SK-N-SH (cell line): Measurements from ENCODE around the gene SDSL. TPM values are rescaled to one million over a fixed set of nuclear protein-coding genes. Genes with fewer than 3 reads are reported as not detected.

Experiments used
- CTCF ChIA-PET: fragments of 300-600, 350-600 bp; formaldehyde crosslinking; extraction: SDS; loops from one replicate; lab custom pipeline; 2021; lab: Yijun Ruan, JAX
- POLR2A ChIA-PET: fragments of 350-600 bp; sonication (Branson Sonifier 250); formaldehyde crosslinking; extraction: SDS; loops from one replicate; lab custom pipeline; 2020; ENCODE audit warnings: antibody characterized with exemption, inconsistent platforms; lab: Yijun Ruan, JAX
- DNase-seq: peaks from one replicate; pipeline ENCODE4 v3.0.0; 2012
- H2AFZ ChIP-seq: fragments of 200-600 bp; sonication (generic); 2 replicates; pipeline ENCODE4 v1.8.1; 2016; ENCODE audit warnings: antibody characterized with exemption, mild to moderate bottlenecking, low read depth
- H3F3A ChIP-seq: fragments of 200-600 bp; sonication (generic); replicated peaks from 2 replicates; pipeline ENCODE3; 2016; ENCODE audit warnings: antibody characterized with exemption, mild to moderate bottlenecking; ENCODE audit not compliant: insufficient read depth
- H3K27ac ChIP-seq, 2 experiments: fragments of 200-500 bp in 1 of 2; fragments of 200-600 bp in 1 of 2; sonication (Bioruptor generic) in 1 of 2; sonication (generic), shearing (Covaris generic) in 1 of 2; 2 replicates each; pipeline versions ENCODE4 v1.5.1 to v1.6.1; 2014 to 2016; ENCODE audit warnings: low read depth in 2 of 2, inconsistent platforms in 1 of 2, low read length in 1 of 2, mild to moderate bottlenecking in 1 of 2, mixed read lengths in 1 of 2
- H3K27me3 ChIP-seq: fragments of 200-600 bp; sonication (generic), shearing (Covaris generic); 2 replicates; pipeline ENCODE4 v1.6.1; 2016; ENCODE audit warnings: mixed run types; ENCODE audit not compliant: insufficient read depth
- H3K36me3 ChIP-seq, 2 experiments: fragments of 200-500 bp in 1 of 2; fragments of 200-600 bp in 1 of 2; sonication (Bioruptor generic) in 1 of 2; sonication (generic) in 1 of 2; replicated peaks in 1 of 2; 2 replicates each; pipeline versions ENCODE3 to v1.5.1; 2014 to 2016; ENCODE audit warnings: low read length in 1 of 2, mild to moderate bottlenecking in 1 of 2; ENCODE audit not compliant: insufficient read depth in 2 of 2, control insufficient read depth in 1 of 2
- H3K4me1 ChIP-seq, 2 experiments: fragments of 200-500 bp in 1 of 2; fragments of 200-600 bp in 1 of 2; sonication (Bioruptor generic) in 1 of 2; sonication (generic), shearing (Covaris generic) in 1 of 2; 2 replicates each; pipeline versions ENCODE4 v1.5.1 to v1.6.1; 2014 to 2016; ENCODE audit warnings: low read depth in 1 of 2, low read length in 1 of 2, mixed run types in 1 of 2; ENCODE audit not compliant: insufficient read depth in 2 of 2, control insufficient read depth in 1 of 2
- H3K4me2 ChIP-seq: fragments of 200-600 bp; sonication (generic), shearing (Covaris generic); 2 replicates; pipeline ENCODE4 v1.6.1; 2017; ENCODE audit warnings: mixed run types
- H3K4me3 ChIP-seq, 2 experiments: fragments of 200-500 bp in 1 of 2; fragments of 200-600 bp in 1 of 2; sonication (Bioruptor generic) in 1 of 2; sonication (generic), shearing (Covaris generic) in 1 of 2; 2 replicates each; pipeline versions ENCODE4 v1.5.1 to v1.8.1; 2014 to 2016; ENCODE audit warnings: low read depth in 2 of 2, inconsistent platforms in 1 of 2, low read length in 1 of 2, mild to moderate bottlenecking in 1 of 2, mixed read lengths in 1 of 2, moderate library complexity in 1 of 2
- H3K79me2 ChIP-seq: fragments of 200-600 bp; sonication (generic); 2 replicates; pipeline ENCODE4 v1.8.1; 2017; ENCODE audit warnings: mild to moderate bottlenecking; ENCODE audit not compliant: insufficient read depth
- H3K9ac ChIP-seq: fragments of 200-600 bp; sonication (generic); 2 replicates; pipeline ENCODE4 v1.6.1; 2017; ENCODE audit warnings: mixed run types
- H3K9me2 ChIP-seq: fragments of 200-600 bp; sonication (generic); 2 replicates; pipeline ENCODE4 v1.6.1; 2017; ENCODE audit warnings: mixed run types
- H3K9me3 ChIP-seq: fragments of 200-600 bp; sonication (generic); 2 replicates; pipeline ENCODE4 v1.6.1; 2017; ENCODE audit warnings: mixed run types, mild to moderate bottlenecking, moderate library complexity
- H4K20me1 ChIP-seq: fragments of 200-600 bp; sonication (generic); 2 replicates; pipeline ENCODE4 v1.6.1; 2017; ENCODE audit warnings: mild to moderate bottlenecking, mixed run types; ENCODE audit not compliant: insufficient read depth
- ELF1 ChIP-seq: IDR thresholded peaks from 2 replicates; pipeline ENCODE4 v1.4.0; 2012
- EZH2phosphoT487 ChIP-seq: fragments of 200-600 bp; sonication (generic); IDR thresholded peaks from 2 replicates; pipeline ENCODE4 v1.6.1; 2017; ENCODE audit warnings: low read depth, mixed run types, mild to moderate bottlenecking, antibody characterized with exemption, moderate library complexity, borderline replicate concordance
- FOSL2 ChIP-seq: IDR thresholded peaks from 2 replicates; pipeline ENCODE4 v1.4.0; 2012; ENCODE audit warnings: low read depth, mild to moderate bottlenecking, moderate library complexity, borderline replicate concordance
- FOXJ3 ChIP-seq: sonication (generic); formaldehyde crosslinking; IDR thresholded peaks from 2 replicates; pipeline ENCODE4 v1.5.1; 2020; ENCODE audit warnings: mild to moderate bottlenecking, missing genetic modification reagents
- MEF2A ChIP-seq: IDR thresholded peaks from 2 replicates; pipeline ENCODE4 v1.4.0; 2012; ENCODE audit warnings: low read depth, borderline replicate concordance
- NRF1 ChIP-seq: IDR thresholded peaks from 2 replicates; pipeline ENCODE4 v1.6.1; 2012; ENCODE audit warnings: low read depth, mild to moderate bottlenecking, low read length
- RAD21 ChIP-seq: IDR thresholded peaks from 2 replicates; pipeline ENCODE4 v1.6.1; 2012; ENCODE audit warnings: mild to moderate bottlenecking, low read length
- RCOR1 ChIP-seq: fragments of 150-350 bp; IDR thresholded peaks from 2 replicates; pipeline ENCODE4 v1.6.1; 2017; ENCODE audit warnings: antibody characterized with exemption, low read length
- RFX5 ChIP-seq: IDR thresholded peaks from 2 replicates; pipeline ENCODE4 v1.6.1; 2012; ENCODE audit warnings: mild to moderate bottlenecking, improper control_type of control experiment, low read length
- RXRA ChIP-seq: IDR thresholded peaks from 2 replicates; pipeline ENCODE4 v1.4.0; 2012; ENCODE audit warnings: low read depth, mild to moderate bottlenecking, borderline replicate concordance
- SMC3 ChIP-seq: IDR thresholded peaks from 2 replicates; pipeline ENCODE4 v1.6.1; 2012; ENCODE audit warnings: low read depth, low read length, improper control_type of control experiment
- TAF1 ChIP-seq: IDR thresholded peaks from 2 replicates; pipeline ENCODE4 v1.6.1; 2012; ENCODE audit warnings: low read depth, mild to moderate bottlenecking, low read length, moderate library complexity, borderline replicate concordance
- YY1 ChIP-seq: IDR thresholded peaks from 2 replicates; pipeline ENCODE4 v1.4.0; 2012; ENCODE audit warnings: low read depth, mild to moderate bottlenecking
- WGBS: methylation state at CpG from one replicate; pipeline ENCODE4 v1.1.6; 2017; ENCODE audit warnings: low lambda C conversion rate; 5-methylcytosine and 5-hydroxymethylcytosine counted together
- polyA plus RNA-seq, 3 experiments: library from polyadenylated mRNA; depleted of rRNA; stranded (reverse); fragments of >200 nt; gene quantifications; 2 replicates each; pipeline ENCODE4 v1.2.3, GENCODE V29; 2012
- TF ChIP-seq, protein P1 (sequence below): fragments of 150-350 bp; IDR thresholded peaks from 2 replicates; pipeline ENCODE4 v1.6.1; 2017; ENCODE audit warnings: antibody characterized with exemption, low read length, low read depth, borderline replicate concordance
- TF ChIP-seq, protein P2 (sequence below): IDR thresholded peaks from 2 replicates; pipeline ENCODE4 v1.4.0; 2012; ENCODE audit warnings: low read depth, borderline replicate concordance
- TF ChIP-seq, protein P3 (sequence below): IDR thresholded peaks from 2 replicates; pipeline ENCODE4 v1.6.1; 2012; ENCODE audit warnings: mild to moderate bottlenecking, low read depth, low read length, moderate library complexity
- TF ChIP-seq, protein P4 (sequence below): IDR thresholded peaks from 2 replicates; pipeline ENCODE4 v1.4.0; 2012; ENCODE audit warnings: low read depth

The SDSL gene
- polyA plus RNA-seq, 1 of the 3 experiments (the other 2 are of a cell fraction): 33.7 TPM

DNA sequence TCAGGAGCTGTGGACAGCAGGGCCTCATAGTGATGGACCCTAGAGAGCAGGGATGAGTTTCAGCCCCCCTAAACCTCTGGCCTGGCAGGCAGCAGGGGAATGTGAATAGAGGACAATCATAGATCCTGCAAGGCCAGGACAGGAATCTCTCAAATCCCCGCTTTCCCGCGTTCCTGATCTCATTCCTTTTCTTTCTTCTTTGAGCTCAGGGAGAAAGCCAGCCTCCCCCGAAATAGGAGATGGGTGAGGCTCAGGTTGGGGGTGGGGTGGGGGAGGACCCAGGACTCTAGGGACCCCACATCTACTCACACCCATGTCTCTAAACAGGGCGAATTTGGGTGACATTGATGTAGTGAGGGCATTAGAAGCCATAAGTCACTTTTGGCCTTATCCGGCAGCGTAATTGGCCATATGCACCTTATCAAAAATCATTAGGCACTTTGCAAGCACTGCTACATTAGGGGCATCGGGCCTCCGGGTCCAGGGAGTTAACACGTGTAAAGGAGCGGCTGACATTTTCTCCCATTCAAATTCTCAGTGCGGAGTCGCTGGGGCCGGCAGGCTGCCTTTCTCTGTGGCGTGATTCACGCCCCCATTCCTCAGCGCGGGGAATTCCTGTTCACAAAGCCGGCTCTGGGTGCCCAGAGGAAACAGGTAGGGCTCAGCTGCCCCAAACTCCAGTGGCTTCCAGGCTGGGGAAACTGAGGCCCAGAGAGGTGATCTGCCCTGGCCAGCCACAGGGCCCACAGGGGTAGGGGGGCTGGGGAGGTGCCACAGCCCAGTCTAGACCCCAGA lies 48.0 kb downstream of the SDSL start:
- Histone ChIP-seq H3F3A (no peaks in the 10 kb centered on the region), H3K9ac (no peak overlapping the region), H3K9me2 (no peaks in the 10 kb centered on the region), H3K4me2 (no peak overlapping the region; the same call in 1 of the 2 replicates), H3K4me3 (no peak overlapping the region), H4K20me1 (peaks cover 16% of the 10 kb centered on the region; the same call in 1 of the 2 replicates), H3K27ac (no peak overlapping the region), H3K27me3 (peaks cover 100% of the 10 kb centered on the region), H3K4me1 (no peaks in the 10 kb centered on the region), H3K9me3 (no peaks in the 10 kb centered on the region), H3K79me2 (no peaks in the 10 kb centered on the region), H2AFZ (no peak overlapping the region), H3K36me3 (no peaks in the 10 kb centered on the region)
- TF ChIP-seq RAD21: no peak
- TF ChIP-seq ELF1: no peak
- TF ChIP-seq, protein P1, sequence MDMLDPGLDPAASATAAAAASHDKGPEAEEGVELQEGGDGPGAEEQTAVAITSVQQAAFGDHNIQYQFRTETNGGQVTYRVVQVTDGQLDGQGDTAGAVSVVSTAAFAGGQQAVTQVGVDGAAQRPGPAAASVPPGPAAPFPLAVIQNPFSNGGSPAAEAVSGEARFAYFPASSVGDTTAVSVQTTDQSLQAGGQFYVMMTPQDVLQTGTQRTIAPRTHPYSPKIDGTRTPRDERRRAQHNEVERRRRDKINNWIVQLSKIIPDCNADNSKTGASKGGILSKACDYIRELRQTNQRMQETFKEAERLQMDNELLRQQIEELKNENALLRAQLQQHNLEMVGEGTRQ: no peak
- no peak for TF ChIP-seq RXRA
- no peak for TF ChIP-seq NRF1
- TF ChIP-seq, protein P2, sequence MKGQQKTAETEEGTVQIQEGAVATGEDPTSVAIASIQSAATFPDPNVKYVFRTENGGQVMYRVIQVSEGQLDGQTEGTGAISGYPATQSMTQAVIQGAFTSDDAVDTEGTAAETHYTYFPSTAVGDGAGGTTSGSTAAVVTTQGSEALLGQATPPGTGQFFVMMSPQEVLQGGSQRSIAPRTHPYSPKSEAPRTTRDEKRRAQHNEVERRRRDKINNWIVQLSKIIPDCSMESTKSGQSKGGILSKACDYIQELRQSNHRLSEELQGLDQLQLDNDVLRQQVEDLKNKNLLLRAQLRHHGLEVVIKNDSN: no peak
- no peak for TF ChIP-seq TAF1
- no peak for TF ChIP-seq RFX5
- TF ChIP-seq EZH2phosphoT487: no peak
- TF ChIP-seq RCOR1: no peak
- TF ChIP-seq YY1: no peak
- TF ChIP-seq MEF2A: no peak
- TF ChIP-seq, protein P3, sequence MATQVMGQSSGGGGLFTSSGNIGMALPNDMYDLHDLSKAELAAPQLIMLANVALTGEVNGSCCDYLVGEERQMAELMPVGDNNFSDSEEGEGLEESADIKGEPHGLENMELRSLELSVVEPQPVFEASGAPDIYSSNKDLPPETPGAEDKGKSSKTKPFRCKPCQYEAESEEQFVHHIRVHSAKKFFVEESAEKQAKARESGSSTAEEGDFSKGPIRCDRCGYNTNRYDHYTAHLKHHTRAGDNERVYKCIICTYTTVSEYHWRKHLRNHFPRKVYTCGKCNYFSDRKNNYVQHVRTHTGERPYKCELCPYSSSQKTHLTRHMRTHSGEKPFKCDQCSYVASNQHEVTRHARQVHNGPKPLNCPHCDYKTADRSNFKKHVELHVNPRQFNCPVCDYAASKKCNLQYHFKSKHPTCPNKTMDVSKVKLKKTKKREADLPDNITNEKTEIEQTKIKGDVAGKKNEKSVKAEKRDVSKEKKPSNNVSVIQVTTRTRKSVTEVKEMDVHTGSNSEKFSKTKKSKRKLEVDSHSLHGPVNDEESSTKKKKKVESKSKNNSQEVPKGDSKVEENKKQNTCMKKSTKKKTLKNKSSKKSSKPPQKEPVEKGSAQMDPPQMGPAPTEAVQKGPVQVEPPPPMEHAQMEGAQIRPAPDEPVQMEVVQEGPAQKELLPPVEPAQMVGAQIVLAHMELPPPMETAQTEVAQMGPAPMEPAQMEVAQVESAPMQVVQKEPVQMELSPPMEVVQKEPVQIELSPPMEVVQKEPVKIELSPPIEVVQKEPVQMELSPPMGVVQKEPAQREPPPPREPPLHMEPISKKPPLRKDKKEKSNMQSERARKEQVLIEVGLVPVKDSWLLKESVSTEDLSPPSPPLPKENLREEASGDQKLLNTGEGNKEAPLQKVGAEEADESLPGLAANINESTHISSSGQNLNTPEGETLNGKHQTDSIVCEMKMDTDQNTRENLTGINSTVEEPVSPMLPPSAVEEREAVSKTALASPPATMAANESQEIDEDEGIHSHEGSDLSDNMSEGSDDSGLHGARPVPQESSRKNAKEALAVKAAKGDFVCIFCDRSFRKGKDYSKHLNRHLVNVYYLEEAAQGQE: no peak
- TF ChIP-seq FOSL2: no peak
- TF ChIP-seq, protein P4, sequence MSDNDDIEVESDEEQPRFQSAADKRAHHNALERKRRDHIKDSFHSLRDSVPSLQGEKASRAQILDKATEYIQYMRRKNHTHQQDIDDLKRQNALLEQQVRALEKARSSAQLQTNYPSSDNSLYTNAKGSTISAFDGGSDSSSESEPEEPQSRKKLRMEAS: no peak
- no peak for TF ChIP-seq SMC3
- TF ChIP-seq FOXJ3 (CRISPR knock-in tag): no peak
- CTCF ChIA-PET: interaction anchor here (1.0 to 2.3 kb wide), 5 partner anchors 7 to 511 kb away, joined by 3 to 5 read pairs (median 3); no protein-coding TSS in a partner anchor
- WGBS: 6% methylated on average over 18 of the region's 19 CpGs
- peak; percentile 26 for DNase-seq
- POLR2A ChIA-PET: no interaction called here
